HepG2 (cell line): ENCODE measurements around the gene ELP1. TPM values are rescaled to one million over a fixed set of nuclear protein-coding genes. Genes with fewer than 3 reads are reported as not detected.

Experiments
- ATF7-NPFF ChIP-seq: sonication (generic); formaldehyde crosslinking; IDR thresholded peaks from 2 replicates; pipeline ENCODE4 v1.8.1; 2023; ENCODE audit warnings: mild to moderate bottlenecking, low read depth, missing genetic modification reagents, moderate library complexity
- HMGA1 ChIP-seq: sonication (generic); formaldehyde crosslinking; conservative IDR thresholded peaks from 2 replicates; pipeline ENCODE4 v1.4.0; 2020; ENCODE audit warnings: missing genetic modification reagents
- HOXD1 ChIP-seq: sonication (generic); formaldehyde crosslinking; IDR thresholded peaks from 2 replicates; pipeline ENCODE4 v1.5.0; 2020; ENCODE audit warnings: missing genetic modification reagents
- KDM5B ChIP-seq: sonication (generic); formaldehyde crosslinking; IDR thresholded peaks from 2 replicates; pipeline ENCODE4 v1.4.0; 2020; ENCODE audit warnings: missing genetic modification reagents, mild to moderate bottlenecking, borderline replicate concordance
- PHF5A ChIP-seq: IDR thresholded peaks from one replicate; pipeline ENCODE4 v1.6.1; 2018; ENCODE audit warnings: low read depth, missing genetic modification reagents; ENCODE audit not compliant: unreplicated experiment
- RBFOX2 ChIP-seq: fragments of 200-400 bp; formaldehyde crosslinking; IDR thresholded peaks from 2 replicates; pipeline ENCODE4 v1.6.1; 2017; ENCODE audit warnings: low read depth, mild to moderate bottlenecking, low read length
- SP5 ChIP-seq: IDR thresholded peaks from 2 replicates; pipeline ENCODE4 v1.6.1; 2016; ENCODE audit warnings: low read depth, borderline replicate concordance
- ZBTB7A ChIP-seq: sonication (generic); formaldehyde crosslinking; IDR thresholded peaks from 2 replicates; pipeline ENCODE4 v1.8.0; 2022; ENCODE audit warnings: mild to moderate bottlenecking, missing genetic modification reagents
- ZFX ChIP-seq: sonication (generic); formaldehyde crosslinking; IDR thresholded peaks from 2 replicates; pipeline ENCODE4 v1.4.0; 2020; ENCODE audit warnings: mild to moderate bottlenecking, low read depth, missing genetic modification reagents, moderate library complexity
- ZNF367 ChIP-seq: sonication (generic); formaldehyde crosslinking; IDR thresholded peaks from 2 replicates; pipeline ENCODE4 v1.4.0; 2020; ENCODE audit warnings: missing genetic modification reagents, borderline replicate concordance
- ZNF558 ChIP-seq: sonication (generic); formaldehyde crosslinking; IDR thresholded peaks from 2 replicates; pipeline ENCODE4 v1.9.0; 2022; ENCODE audit warnings: mild to moderate bottlenecking, missing genetic modification reagents, borderline replicate concordance
- ZNF672 ChIP-seq: sonication (generic); formaldehyde crosslinking; IDR thresholded peaks from 2 replicates; pipeline ENCODE4 v1.8.1; 2022; ENCODE audit warnings: missing genetic modification reagents
- ZNF841 ChIP-seq: sonication (generic); formaldehyde crosslinking; IDR thresholded peaks from 2 replicates; pipeline ENCODE4 v1.8.1; 2023; ENCODE audit warnings: missing genetic modification reagents, borderline replicate concordance
- polyA plus RNA-seq, 8 experiments: library from polyadenylated mRNA; depleted of rRNA in 3 of 8; stranded (reverse) in 7 of 8; unstranded in 1 of 8; fragments of >200 nt; fragmentation: Illumina TruSeq in 4 of 8; extraction: Trizol in 4 of 8; gene quantifications; 2 replicates each; pipeline versions ENCODE4 v1.2.1 to v1.2.3, GENCODE V29; 2011 to 2016; ENCODE audit warnings: low read depth in 4 of 8, missing spikeins in 1 of 8, mixed read lengths in 1 of 8; ENCODE audit not compliant: insufficient read depth in 1 of 8
- total RNA-seq, 5 experiments: library from RNA; depleted of rRNA; stranded (reverse); fragments of >200 nt; fragmentation: Illumina TruSeq; extraction: Trizol; gene quantifications; 2 replicates each; pipeline ENCODE4 v1.2.3, GENCODE V29; 2016; ENCODE audit warnings: low read depth in 1 of 5
- TF ChIP-seq, protein P1 (sequence below): sonication (generic); formaldehyde crosslinking; IDR thresholded peaks from 2 replicates; pipeline ENCODE4 v1.4.0; 2020; ENCODE audit warnings: missing genetic modification reagents, borderline replicate concordance
- TF ChIP-seq, protein P2 (sequence below): sonication (generic); formaldehyde crosslinking; conservative IDR thresholded peaks from 2 replicates; pipeline ENCODE4 v1.4.0; 2020; ENCODE audit warnings: missing genetic modification reagents
- TF ChIP-seq, protein P3 (sequence below): sonication (generic); formaldehyde crosslinking; IDR thresholded peaks from 2 replicates; pipeline ENCODE4 v1.4.0; 2020; ENCODE audit warnings: missing genetic modification reagents
- TF ChIP-seq, protein P4 (sequence below): sonication (generic); formaldehyde crosslinking; IDR thresholded peaks from 2 replicates; pipeline ENCODE4 v1.4.0; 2020; ENCODE audit warnings: missing genetic modification reagents
- TF ChIP-seq, protein P5 (sequence below): sonication (generic); formaldehyde crosslinking; IDR thresholded peaks from 2 replicates; pipeline ENCODE4 v1.5.1; 2020; ENCODE audit warnings: mild to moderate bottlenecking, missing genetic modification reagents, moderate library complexity
- TF ChIP-seq, protein P6 (sequence below): sonication (generic); formaldehyde crosslinking; IDR thresholded peaks from 2 replicates; pipeline ENCODE4 v1.5.0; 2020; ENCODE audit warnings: mild to moderate bottlenecking, missing genetic modification reagents, borderline replicate concordance

ELP1 gene
- total and polyA plus RNA-seq, 2 of the 13 experiments (the other 11 are each of a cell fraction or from before 2014, with no cell fraction given) = 157 to 275 TPM

DNA sequence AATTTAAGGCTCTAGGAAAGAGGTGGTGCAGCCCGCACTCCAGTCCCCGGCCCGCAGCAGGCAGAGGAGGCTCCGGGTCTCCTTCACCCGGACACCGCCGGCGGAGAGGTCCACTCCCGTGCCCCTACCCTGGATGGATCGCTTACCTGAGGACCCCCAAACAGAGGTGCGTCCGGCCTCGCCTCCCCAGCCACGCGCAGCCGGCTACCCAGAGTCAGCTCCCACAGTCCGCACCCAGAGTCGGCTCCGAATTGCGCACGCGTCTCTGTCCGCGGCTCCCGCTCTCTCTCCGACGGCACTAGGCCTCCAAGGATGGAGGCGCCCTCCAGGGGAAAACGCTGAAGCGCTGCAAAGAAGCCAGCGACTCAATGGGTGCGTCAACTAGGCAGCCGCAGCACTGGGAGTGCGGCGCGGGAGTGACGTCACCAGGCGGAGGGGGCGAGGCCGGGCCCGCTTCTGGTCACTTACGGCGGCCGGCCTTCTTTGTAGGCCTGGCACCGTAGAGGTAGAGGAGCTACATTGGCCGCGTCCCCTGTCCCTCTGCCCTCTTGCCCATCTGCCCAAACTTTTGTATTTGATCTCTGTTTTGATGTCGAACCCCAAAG lies at the start of gene ELP1 (continued):
- TF ChIP-seq, protein P1, sequence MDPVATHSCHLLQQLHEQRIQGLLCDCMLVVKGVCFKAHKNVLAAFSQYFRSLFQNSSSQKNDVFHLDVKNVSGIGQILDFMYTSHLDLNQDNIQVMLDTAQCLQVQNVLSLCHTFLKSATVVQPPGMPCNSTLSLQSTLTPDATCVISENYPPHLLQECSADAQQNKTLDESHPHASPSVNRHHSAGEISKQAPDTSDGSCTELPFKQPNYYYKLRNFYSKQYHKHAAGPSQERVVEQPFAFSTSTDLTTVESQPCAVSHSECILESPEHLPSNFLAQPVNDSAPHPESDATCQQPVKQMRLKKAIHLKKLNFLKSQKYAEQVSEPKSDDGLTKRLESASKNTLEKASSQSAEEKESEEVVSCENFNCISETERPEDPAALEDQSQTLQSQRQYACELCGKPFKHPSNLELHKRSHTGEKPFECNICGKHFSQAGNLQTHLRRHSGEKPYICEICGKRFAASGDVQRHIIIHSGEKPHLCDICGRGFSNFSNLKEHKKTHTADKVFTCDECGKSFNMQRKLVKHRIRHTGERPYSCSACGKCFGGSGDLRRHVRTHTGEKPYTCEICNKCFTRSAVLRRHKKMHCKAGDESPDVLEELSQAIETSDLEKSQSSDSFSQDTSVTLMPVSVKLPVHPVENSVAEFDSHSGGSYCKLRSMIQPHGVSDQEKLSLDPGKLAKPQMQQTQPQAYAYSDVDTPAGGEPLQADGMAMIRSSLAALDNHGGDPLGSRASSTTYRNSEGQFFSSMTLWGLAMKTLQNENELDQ = no peak
- peak; percentile 94 for TF ChIP-seq ZFX (CRISPR knock-in tag)
- 0 out of 2 replicates have a peak, but pooled peaks have one; percentile 5 for TF ChIP-seq SP5 (CRISPR knock-in tag)
- TF ChIP-seq ZNF841 (CRISPR knock-in tag) = no peak
- peak; percentile 92 for TF ChIP-seq RBFOX2
- TF ChIP-seq, protein P2, sequence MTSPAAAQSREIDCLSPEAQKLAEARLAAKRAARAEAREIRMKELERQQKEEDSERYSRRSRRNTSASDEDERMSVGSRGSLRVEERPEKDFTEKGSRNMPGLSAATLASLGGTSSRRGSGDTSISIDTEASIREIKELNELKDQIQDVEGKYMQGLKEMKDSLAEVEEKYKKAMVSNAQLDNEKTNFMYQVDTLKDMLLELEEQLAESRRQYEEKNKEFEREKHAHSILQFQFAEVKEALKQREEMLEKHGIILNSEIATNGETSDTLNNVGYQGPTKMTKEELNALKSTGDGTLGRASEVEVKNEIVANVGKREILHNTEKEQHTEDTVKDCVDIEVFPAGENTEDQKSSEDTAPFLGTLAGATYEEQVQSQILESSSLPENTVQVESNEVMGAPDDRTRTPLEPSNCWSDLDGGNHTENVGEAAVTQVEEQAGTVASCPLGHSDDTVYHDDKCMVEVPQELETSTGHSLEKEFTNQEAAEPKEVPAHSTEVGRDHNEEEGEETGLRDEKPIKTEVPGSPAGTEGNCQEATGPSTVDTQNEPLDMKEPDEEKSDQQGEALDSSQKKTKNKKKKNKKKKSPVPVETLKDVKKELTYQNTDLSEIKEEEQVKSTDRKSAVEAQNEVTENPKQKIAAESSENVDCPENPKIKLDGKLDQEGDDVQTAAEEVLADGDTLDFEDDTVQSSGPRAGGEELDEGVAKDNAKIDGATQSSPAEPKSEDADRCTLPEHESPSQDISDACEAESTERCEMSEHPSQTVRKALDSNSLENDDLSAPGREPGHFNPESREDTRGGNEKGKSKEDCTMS (CRISPR knock-in tag) = no peak
- no peak for TF ChIP-seq PHF5A
- TF ChIP-seq ZBTB7A (CRISPR knock-in tag) = 0 out of 2 replicates have a peak, but pooled peaks have one; percentile 19
- TF ChIP-seq, protein P3, sequence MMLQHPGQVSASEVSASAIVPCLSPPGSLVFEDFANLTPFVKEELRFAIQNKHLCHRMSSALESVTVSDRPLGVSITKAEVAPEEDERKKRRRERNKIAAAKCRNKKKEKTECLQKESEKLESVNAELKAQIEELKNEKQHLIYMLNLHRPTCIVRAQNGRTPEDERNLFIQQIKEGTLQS (CRISPR knock-in tag) = peak; percentile 83
- peak; percentile 40; the same call in 1 of the 2 replicates for TF ChIP-seq ATF7-NPFF (CRISPR knock-in tag)
- no peak for TF ChIP-seq ZNF672 (CRISPR knock-in tag)
- no peak for TF ChIP-seq HMGA1 (CRISPR knock-in tag)
- TF ChIP-seq, protein P4, sequence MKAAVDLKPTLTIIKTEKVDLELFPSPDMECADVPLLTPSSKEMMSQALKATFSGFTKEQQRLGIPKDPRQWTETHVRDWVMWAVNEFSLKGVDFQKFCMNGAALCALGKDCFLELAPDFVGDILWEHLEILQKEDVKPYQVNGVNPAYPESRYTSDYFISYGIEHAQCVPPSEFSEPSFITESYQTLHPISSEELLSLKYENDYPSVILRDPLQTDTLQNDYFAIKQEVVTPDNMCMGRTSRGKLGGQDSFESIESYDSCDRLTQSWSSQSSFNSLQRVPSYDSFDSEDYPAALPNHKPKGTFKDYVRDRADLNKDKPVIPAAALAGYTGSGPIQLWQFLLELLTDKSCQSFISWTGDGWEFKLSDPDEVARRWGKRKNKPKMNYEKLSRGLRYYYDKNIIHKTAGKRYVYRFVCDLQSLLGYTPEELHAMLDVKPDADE (CRISPR knock-in tag) = no peak
- TF ChIP-seq KDM5B (CRISPR knock-in tag) = peak; percentile 48; the same call in 1 of the 2 replicates
- TF ChIP-seq ZNF558 (CRISPR knock-in tag) = peak; percentile 69; the same call in 1 of the 2 replicates
- TF ChIP-seq ZNF367 (CRISPR knock-in tag) = no peak
- TF ChIP-seq, protein P5, sequence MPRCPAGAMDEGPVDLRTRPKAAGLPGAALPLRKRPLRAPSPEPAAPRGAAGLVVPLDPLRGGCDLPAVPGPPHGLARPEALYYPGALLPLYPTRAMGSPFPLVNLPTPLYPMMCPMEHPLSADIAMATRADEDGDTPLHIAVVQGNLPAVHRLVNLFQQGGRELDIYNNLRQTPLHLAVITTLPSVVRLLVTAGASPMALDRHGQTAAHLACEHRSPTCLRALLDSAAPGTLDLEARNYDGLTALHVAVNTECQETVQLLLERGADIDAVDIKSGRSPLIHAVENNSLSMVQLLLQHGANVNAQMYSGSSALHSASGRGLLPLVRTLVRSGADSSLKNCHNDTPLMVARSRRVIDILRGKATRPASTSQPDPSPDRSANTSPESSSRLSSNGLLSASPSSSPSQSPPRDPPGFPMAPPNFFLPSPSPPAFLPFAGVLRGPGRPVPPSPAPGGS (CRISPR knock-in tag) = 0 out of 2 replicates have a peak, but pooled peaks have one; percentile 18
- peak; percentile 31; the same call in 1 of the 2 replicates for TF ChIP-seq HOXD1
- TF ChIP-seq, protein P6, sequence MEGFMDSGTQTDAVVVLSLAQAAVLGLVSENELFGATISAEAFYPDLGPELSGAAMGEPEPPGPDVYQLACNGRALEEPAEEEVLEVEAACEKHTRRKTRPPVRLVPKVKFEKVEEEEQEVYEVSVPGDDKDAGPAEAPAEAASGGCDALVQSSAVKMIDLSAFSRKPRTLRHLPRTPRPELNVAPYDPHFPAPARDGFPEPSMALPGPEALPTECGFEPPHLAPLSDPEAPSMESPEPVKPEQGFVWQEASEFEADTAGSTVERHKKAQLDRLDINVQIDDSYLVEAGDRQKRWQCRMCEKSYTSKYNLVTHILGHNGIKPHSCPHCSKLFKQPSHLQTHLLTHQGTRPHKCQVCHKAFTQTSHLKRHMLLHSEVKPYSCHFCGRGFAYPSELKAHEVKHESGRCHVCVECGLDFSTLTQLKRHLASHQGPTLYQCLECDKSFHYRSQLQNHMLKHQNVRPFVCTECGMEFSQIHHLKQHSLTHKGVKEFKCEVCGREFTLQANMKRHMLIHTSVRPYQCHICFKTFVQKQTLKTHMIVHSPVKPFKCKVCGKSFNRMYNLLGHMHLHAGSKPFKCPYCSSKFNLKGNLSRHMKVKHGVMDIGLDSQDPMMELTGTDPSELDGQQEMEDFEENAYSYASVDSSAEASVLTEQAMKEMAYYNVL (CRISPR knock-in tag) = peak; percentile 27; the same call in 1 of the 2 replicates
